GM18861 (cell line): ENCODE measurements around the gene TAF12.
A peak's percentile ranks its signal among the peaks of the same experiment; 100 is the strongest.
"Not testable (repeated sequence)": the region's sequence is repeated elsewhere in the genome, so short reads cannot be mapped to it uniquely, and the experiment has no call there.

Experiments
- ATAC-seq: cut with Tn5 transposase; IDR thresholded peaks from one replicate; pipeline ENCODE4 v1.9.1; 2021; ENCODE audit not compliant: unreplicated experiment

TAF12 gene

DNA sequence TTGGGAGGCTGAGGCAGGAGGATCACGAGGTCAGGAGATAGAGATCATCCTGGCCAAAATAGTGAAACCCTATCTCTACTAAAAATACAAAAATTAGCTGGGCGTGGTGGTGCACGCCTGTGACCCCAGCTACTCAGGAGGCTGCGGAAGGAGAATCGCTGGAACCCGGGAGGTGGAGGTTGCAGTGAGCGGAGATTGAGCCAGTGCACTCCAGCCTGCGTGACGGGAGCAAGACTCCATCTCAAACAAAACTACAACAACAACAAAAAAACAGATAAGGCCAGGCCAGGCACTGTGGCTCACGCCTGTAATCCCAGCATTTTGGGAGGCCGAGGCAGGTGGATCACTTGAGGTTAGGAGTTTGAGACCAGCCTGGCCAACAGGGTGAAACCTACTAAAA lies 2.5 kb upstream of the TAF12 start:
- not testable (repeated sequence) for ATAC-seq

DNA sequence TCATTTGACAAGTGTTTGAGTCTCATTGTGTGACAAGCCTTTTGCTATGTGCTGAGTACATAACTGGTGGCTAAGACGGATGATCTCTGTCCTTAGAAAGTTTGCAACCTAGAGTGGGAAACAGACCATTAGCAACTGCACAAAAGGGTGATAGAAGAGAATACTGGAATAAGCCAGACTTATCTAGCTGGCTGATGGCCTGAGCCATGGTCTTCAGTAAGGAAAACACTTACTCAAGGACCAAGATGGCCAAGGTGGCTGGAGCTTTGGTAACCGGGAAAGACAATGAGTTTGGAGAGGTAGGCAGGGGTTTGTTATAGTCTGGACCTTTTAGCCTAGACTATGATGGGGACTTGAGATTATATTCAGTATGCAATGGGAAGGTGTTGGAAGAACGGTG lies 1.6 kb upstream of the TAF12 start:
- ATAC-seq: no peak

DNA sequence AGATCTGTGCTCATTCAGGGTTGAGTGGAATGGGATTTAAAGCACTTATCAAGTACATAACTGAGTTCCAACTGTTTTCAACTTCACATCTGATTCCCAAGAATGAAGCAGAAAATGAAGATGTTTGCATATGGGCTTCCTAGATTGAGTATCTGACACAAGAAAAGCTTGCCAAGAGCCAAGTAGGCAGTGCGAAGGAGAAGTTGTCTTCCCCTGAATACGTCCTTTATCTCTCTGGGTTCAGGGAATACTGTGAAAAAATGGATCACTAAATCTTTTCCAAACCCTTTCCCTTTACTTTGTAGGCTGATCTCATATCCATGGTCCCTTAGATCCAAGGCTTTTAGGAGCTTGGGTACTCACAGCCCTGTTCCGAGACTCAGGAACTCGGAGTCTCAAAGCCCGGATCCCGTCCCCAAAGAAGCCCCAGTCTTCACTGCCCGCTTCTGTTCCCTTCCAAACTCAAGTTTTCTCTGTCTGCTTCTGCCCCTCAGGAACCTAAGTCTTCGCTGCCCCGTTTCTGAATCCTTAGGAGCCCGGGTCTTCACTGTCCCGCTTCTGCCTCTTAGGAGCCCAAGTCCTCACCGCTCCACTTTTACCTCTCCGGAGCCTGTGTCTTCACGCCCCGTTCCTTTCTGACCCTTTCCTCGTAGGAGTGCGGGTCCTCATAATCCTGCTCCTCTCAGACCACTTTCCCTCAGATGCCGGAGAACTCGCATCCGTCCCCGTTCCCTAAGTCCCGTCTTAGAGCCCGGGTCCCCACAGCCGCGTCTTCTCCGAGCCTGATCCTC lies 616 bp downstream of the TAF12 start:
- ATAC-seq: no peak

DNA sequence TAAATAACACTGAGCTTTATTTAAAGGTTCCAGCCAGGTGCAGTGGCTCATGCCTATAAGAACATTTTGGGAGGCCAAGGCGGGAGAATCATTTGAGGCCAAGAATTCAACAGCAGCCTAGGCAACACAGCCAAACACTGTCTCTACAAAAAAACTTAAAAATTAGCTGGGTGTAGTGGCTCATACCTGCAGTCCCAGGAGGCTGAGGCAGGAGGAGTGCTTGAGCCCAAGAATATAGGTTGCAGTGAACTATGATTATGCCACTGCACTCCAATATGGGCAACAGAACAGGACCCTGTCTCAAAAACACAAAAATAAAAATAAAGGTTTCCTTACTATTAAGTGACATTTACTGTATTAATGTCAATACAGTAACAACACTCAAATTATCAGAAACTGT lies 2.1 kb downstream of the TAF12 start:
- ATAC-seq: no peak

DNA sequence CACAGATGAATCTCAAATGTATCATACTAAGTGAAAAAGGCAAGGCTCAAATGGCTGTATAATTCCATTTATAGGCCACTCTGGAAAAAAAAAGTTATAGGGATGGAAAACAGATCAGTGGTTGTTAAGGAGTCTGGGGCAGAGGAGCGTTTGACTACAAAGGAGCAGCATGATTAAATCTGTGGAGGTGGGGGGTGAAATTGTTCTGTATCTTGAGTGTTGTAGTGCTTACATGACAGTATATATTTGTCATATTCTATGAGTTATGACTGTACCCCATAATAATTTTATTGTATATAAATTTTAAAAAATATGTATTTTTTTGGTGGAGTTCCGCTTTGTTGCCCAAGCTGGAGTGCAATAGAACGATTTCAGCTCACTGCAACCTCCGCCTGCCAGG lies 10.3 kb downstream of the TAF12 start:
- no peak for ATAC-seq

DNA sequence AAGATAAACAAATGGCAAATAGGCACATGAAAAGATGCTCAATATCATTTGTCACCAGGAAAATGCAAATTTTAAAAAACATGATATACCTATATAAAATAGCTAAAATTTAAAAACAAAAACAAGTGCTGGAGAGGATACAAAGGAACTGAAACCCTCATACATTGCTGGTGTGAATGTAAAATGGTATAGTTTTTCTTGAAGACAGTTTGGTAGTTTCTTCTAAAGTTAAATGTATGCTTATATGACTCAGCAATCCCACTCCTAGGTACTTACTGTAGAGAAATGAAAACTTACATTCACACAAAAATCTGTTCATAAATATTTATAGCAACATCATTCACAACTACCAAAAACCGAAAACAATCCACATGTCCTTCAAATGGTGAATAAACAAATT lies 11.2 kb downstream of the TAF12 start:
- ATAC-seq: no peak

DNA sequence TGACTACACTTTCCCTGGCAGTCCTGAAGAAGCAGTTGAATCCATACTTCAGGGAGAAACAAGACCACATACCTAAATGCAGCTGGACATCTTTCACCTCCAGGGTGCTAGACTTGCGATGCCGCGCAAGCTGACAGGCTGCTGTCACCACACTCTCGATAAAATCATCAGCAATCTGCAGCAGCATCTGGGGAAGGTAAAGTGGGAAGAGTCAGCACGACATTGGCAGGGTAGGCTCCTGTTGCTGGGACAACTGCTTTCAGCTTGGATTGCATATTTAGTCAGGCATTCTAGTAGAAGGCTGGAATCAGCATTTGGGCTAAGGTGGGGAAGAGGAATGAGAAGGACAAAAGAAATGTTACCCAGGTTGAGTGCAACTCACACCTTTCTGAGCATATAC lies 29.7 kb downstream of the TAF12 start:
- no peak for ATAC-seq

DNA sequence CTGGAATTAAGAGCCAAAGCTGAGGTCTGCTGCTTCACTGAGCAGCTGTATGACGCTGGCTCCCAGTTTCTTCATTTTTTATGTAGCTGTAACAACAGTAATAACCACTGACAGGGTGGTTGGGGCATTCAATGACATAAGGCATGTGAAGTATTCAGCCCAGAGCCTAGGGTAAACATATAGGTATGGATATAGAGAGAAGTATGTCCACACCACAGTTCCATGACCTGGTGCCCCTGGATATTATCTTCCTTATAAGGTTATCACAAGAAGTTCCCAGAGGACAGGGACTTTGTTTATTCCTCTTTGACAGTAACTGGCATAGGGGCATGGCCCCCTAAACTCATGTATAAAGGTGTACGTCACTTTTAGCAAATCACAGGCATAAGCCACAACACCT lies 36.1 kb downstream of the TAF12 start:
- no peak for ATAC-seq

DNA sequence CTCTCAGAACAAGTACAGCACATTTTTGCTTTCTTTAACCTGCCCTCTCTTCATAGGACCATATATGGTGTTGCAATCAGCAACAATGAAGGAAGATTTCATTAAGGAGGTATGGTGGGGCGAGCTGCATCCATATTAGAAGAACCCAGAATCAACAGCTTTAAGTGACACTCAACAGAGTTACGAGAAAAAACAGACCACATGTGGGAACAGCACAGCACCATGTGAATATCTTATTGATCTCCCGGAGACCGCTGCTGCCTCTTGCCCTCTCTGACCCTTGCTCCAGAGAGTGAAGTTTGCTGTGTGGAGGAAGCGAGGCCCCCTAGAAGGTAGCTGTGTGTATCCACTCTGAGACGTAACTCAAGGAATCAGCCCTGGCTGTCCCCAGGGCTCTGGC lies 37.9 kb downstream of the TAF12 start:
- ATAC-seq: no peak

DNA sequence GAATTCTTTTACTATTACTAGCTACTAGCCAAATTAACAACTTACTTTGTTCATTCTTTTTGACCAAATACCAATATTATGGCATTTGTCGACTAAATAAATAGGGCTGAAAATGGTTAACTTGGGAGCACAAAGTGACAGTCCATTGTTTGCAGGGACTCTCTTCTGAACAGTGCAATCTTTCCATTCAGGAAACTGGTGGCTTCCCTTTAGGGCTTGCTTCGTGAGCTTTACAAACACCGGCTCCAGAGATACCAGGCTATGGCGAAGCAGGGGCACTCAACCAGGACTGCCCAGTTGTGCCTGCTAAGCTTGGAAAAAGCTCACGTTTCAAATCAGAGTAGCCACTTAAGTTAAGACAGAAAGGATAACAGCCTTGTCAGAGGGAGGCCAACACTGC lies 38.5 kb downstream of the TAF12 start:
- no peak for ATAC-seq

DNA sequence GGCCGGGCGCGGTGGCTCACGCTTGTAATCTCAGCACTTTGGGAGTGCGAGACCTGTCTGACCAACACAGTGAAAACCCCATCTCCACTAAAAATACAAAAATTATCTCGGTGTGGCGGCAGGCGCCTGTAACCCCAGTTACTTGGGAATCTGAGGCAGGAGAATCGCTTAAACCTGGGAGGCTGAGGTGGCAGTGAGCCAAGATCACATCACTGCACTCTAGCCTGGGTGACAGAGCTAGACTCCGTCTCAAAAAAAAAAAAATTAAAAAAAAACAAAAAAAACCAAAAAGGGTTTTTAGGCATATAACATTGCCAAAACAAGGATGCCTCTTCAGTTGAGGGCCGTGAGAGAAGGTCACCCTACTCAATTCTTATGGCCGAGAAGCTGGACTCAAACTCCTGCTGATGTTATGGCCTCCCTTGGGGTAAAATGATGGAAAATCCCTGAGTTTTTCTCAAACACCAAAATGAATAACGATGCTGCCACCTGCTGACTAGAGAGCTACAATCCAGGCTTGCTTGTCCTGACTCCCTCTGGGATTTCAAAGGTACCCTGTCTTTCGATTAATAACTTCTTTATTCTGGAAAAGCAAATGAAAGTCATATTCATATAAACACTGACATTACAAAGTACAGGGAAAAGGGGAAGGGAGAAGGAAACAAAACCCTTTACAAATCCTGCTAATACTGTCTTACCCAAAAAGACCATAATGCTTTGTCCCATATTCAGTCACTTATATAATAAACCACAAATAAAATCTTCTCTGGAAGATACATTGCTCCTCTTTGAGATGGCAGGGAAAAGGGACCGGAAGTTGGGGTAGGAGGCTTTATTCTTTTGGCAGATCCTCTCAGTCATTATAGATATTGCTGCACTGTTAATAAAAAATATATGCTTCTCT lies 40.1 kb downstream of the TAF12 start:
- ATAC-seq: no peak

DNA sequence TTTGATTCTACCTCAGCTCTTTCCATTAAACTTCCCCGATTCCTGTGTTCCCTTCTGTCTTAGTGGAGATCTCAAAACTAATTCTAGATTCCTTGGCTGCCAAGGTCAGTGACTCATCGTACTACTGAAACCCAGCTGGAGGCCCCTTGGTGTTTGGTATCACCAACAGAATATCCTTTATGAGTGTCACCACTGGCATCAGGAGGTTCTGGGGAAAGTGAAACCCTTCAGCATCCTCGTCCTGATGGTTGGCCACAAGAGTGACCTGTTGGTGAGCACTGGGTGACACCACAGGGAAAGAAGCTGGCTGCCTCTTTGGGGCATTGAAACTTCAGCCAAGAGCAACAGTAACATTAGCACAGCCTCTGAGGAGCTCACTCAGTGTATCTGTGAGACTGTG lies 41.2 kb downstream of the TAF12 start:
- no peak for ATAC-seq

DNA sequence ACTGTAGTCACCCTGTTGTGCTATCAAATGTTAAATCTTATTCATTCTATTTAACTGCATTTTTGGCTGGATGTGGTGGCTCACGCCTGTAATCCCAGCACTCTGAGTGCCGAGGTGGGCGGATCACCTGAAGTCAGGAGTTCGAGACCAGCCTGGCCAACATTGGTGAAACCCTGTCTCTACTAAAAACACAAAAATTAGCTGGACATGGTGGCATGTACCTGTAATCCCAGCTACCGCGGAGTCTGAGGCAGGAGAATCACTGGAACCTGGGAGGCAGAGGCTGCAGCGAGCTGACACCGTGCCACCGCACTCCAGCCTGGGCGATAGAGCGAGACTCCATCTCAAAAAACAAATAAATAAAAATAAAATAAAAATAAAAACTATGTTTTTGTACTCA lies 46.6 kb downstream of the TAF12 start:
- not testable (repeated sequence) for ATAC-seq

DNA sequence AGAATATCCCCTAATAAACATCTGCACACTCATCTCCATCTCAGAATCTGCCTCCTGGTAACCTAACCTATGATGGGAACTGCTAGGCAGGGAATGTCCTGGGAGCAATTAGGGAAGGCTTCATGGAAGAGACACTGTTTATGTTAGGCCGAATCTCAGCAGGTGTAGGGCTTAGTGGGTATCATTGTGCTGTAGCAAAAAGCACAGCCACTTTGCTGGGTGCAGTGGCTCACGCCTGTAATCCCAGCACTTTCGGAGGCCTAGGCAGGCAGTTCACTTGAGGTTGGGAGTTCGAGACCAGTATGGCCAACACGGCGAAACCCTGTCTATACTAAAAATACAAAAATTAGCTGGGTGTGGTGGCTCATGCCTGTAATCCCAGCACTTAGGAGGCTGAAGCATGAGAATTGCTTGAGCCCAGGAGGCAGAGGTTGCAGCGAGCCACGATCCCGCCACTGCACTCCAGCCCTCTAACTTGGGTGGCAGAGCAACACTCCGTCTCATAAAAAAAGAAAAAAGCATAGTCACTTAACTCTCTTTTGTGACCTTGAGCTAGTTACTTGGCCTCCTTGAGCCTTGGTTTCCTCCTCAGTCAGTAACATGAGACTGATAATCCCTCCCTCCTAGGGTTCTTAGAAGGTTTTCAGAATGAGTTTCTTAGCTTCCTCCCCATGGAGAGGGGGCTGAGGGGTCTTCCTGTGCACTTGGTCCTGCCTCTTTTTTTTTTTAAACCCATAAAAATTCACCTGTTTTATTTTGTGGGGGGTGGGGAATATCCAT lies 47.3 kb downstream of the TAF12 start:
- no peak for ATAC-seq

DNA sequence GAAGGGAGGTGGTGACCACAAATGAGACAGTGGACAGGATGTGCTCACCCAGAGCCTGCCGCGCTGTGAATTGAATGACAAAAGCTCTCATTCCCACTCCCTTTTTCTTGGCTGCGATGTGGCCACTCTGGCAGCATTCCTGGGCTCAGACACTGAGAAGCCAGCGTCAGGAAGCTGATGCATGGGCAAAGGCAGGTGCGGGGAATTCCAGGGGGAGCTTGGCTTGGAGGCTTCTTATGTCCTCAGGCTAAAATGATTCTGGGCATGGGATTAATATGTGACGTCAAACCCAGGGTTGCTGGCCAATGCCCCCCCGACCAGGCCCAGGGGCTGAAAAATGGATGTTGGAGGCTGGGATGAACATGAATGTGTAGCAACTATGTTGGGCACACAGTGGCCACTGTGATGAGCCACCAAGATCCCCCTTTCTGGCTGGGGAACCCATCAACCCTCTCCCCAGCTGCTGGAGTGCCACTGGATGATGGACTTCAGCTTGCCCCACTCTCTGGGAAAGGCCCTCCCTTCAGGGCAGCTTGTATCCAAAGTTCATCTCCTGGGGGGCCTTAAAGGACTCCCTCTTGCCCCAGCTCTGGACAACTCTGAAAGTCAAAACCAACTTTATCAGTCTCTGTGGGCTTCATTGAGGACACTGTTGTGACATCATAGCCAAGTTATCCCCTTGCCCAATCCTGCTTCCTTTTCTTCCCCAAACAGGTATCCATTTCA lies 48.0 kb downstream of the TAF12 start:
- ATAC-seq: not testable (repeated sequence)

DNA sequence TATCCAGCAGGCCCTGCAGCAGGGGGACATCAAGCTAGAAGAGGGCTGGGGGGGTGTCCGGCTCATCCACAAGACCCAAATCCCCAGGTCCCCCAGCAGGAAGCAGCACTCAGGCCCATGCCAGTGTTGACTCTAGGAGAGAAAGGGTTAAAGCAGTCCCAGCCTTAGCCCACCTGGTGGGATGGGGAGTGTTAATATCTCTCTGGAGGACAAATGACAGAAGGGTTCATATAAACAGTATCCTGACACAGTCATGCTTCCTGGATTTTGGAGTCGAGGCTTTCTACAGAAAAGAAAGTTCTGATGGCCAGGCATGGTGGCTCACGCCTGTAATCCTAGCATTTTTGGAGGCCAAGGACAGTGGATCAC lies 48.9 kb downstream of the TAF12 start:
- not testable (repeated sequence) for ATAC-seq

DNA sequence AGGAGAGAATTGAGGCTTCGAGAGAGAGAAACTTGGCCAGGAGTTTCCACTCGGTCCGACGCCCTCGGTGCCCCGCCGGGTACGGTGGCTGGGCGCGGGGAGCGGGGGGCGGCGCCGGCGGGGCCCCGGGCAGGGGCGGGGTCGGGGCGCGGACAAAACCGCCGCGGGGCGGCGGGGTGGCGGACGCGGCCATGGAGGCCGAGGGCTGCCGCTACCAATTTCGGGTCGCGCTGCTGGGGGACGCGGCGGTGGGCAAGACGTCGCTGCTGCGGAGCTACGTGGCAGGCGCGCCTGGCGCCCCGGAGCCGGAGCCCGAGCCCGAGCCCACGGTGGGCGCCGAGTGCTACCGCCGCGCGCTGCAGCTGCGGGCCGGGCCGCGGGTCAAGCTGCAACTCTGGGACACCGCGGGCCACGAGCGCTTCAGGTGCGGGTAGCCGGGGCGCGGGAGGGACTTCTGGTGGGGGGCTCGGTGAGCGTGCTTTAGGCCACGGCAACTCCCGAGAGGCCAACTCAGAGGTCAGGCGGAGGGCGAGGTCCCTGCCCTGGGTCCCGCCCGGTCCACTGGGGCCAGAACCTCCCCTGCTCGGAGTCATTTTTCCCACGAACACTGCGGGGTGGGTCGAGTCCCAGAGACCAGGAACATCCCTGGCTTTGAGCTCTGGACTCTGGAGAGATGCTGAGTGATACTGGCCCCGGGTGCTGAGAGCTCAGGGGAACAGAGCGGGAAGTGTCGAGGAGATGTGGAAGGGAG lies 50.4 kb downstream of the TAF12 start:
- ATAC-seq: peak; percentile 38

DNA sequence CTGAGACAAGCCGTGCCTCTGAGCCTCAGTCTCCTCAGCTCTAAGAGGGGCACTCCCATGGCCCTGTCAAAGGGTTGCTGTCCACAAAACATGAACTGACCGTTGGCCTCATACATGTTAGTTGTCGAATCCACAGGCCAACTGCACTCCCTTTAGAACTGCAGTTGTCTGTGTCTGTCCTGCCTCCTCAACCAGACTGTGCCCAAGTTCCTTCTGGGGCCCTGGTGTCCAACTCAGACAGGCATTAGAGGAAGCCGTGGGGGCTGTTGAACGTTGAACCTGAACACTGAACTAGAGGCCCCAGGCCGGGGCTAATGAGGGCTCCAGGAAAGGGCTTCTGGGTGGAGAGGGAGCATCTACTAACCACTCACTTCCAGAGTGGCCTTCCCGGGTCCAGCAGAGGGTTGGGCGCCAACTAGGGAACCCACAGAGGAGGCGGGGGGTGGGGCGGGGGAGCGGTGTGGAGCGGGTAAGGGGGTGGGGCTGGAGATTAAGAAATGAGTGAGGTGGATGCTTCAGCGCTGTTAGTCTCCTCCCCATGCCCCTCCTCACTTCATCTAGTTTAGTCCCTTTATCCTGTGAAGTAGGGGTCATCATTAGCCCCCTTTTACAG lies 51.1 kb downstream of the TAF12 start, which contains the start of gene RAB42:
Gene RAB42, plus strand, starts transcription at position 558 of the 613 bp plus-strand sequence. CDS start 247 bp downstream, outside the sequence.
- ATAC-seq: peak; percentile 31

DNA sequence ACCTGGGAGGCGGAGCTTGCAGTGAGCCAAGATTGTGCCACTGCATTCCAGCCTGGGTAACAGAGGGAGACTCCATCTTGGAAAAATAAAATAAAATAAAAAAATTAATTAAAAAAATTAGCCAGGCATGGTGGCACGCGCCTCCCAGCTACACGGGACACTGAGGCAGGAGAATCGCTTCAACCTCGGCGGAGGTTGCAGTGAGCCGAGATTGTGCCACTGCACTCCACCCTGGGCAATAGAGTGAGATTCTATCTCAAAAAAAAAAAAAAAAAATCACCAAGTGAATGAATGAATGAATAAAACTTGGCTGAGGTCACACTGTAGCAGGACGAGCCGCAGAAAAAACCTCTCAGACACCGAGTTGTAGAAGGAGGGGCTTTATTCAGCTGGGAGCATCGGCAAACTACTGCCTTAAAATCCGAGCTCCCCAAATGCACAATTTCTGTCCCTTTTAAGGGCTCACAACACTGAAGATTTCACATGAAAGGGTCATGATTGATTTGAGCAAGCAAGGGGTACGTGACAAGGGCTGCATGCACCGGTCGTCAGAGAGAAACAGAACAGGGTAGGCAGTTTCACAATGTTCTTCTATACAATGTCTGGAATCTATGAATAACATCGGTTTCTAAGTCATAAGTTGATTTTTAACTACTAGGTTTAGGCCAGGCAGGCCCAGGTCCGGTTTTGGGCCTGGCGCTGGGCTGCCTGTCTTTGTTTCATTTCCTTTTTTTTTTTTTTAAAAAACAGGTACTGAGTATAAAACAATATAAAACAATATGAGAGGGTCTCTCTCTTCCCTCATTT lies 56.1 kb downstream of the TAF12 start:
- not testable (repeated sequence) for ATAC-seq
